Myocyte (in vitro differentiated cells): ENCODE results near the gene BTBD9. TPM values are rescaled to one million over a fixed set of nuclear protein-coding genes. Genes with fewer than 3 reads are reported as not detected.

Experiments
- DNase-seq: peaks from one replicate; pipeline ENCODE4 v3.0.0-alpha.2; 2012; ENCODE audit warnings: low read depth
- polyA plus RNA-seq: library from polyadenylated mRNA; unstranded; fragments of >200 nt; gene quantifications from one replicate; pipeline ENCODE4 v1.2.1, GENCODE V29; 2012; ENCODE audit warnings: missing spikeins
- total RNA-seq: library from RNA; depleted of rRNA; stranded (reverse); fragments of >200 nt; gene quantifications from 2 replicates; pipeline ENCODE4 v1.2.3, GENCODE V29; 2014

BTBD9 gene
- total RNA-seq, result 6.8 and 9.9 TPM in 2 replicates
- 6.1 TPM for polyA plus RNA-seq

- peak; percentile 83 for DNase-seq
These were observed at the start of gene BTBD9 for GRCh38 chr6:38639498-38640215. TSS of gene BTBD9 (minus strand) at chr6:38639929.

GRCh38 chr6:38688579-38689087, 48.9 kb upstream of the BTBD9 start:
- DNase-seq, result no peak

GRCh38 chr6:38687549-38687948, 47.8 kb upstream of the BTBD9 start:
- DNase-seq, result no peak

GRCh38 chr6:38687043-38687353, 47.3 kb upstream of the BTBD9 start:
- no peak for DNase-seq

- DNase-seq, result no peak
These were observed 46.7 kb upstream of the BTBD9 start for GRCh38 chr6:38686270-38687042.

- no peak for DNase-seq
These were observed 45.2 kb upstream of the BTBD9 start for GRCh38 chr6:38684904-38685303.

GRCh38 chr6:38684237-38684636, 44.5 kb upstream of the BTBD9 start:
- DNase-seq, result no peak

GRCh38 chr6:38681850-38682249, 42.1 kb upstream of the BTBD9 start:
- no peak for DNase-seq

- no peak for DNase-seq
These were observed 39.9 kb upstream of the BTBD9 start for GRCh38 chr6:38679668-38680067.

GRCh38 chr6:38678178-38678760, 38.5 kb upstream of the BTBD9 start:
- DNase-seq, result no peak

GRCh38 chr6:38676974-38677544, 37.3 kb upstream of the BTBD9 start:
- no peak for DNase-seq

GRCh38 chr6:38676236-38676973, 36.7 kb upstream of the BTBD9 start:
- DNase-seq, result no peak

- DNase-seq, result no peak
These were observed 33.9 kb upstream of the BTBD9 start for GRCh38 chr6:38673397-38674165.

GRCh38 chr6:38671885-38672467, 32.2 kb upstream of the BTBD9 start:
- peak; percentile 62 for DNase-seq

GRCh38 chr6:38658418-38659167, 18.9 kb upstream of the BTBD9 start:
- no peak for DNase-seq

- DNase-seq, result no peak
These were observed 17.2 kb upstream of the BTBD9 start for GRCh38 chr6:38656896-38657295.

GRCh38 chr6:38654263-38654662, 14.5 kb upstream of the BTBD9 start:
- no peak for DNase-seq

GRCh38 chr6:38651121-38651784, 11.5 kb upstream of the BTBD9 start:
- DNase-seq, result no peak
